ENCODE data around the gene LRMDA.

GRCh38 chr10:76085817-76086167, 654.4 kb downstream of the LRMDA start:
- TF ChIP-seq POLR2A (IDR thresholded peaks at IDR 0.05) = no peak
- TF ChIP-seq CTCF (IDR thresholded peaks at IDR 0.05) = no peak
